ENCODE measurements around the gene AFF3.
"Not testable (repeated sequence)": the region's sequence is repeated elsewhere in the genome, so short reads cannot be mapped to it uniquely, and the experiment has no call there.

The AFF3 gene

GRCh38 chr2:99679518-99679917 lies 462.9 kb downstream of the AFF3 start:
- DNase-seq (ENCODE audit: low spot score) = no peak
- Mint-ChIP-seq H3K27me3 (ENCODE audit: low read depth) (no peaks in the 10 kb centered on the region), H3K9me3 (no peaks in the 10 kb centered on the region), H3K27ac (no peak overlapping the region), H3K4me1 (ENCODE audit: low read depth) (no peaks in the 10 kb centered on the region), H3K4me3 (no peak overlapping the region), H3K36me3 (ENCODE audit: low read depth) (no peaks in the 10 kb centered on the region)

GRCh38 chr2:99678625-99679024 lies 463.8 kb downstream of the AFF3 start:
- H3K27ac Mint-ChIP-seq = no peak overlapping the region
- DNase-seq (ENCODE audit: low spot score) = no peak
- no peak overlapping the region for H3K4me3 Mint-ChIP-seq
- H3K4me1 Mint-ChIP-seq (ENCODE audit: low read depth) = no peaks in the 10 kb centered on the region
- H3K36me3 Mint-ChIP-seq (ENCODE audit: low read depth) = no peaks in the 10 kb centered on the region
- no peaks in the 10 kb centered on the region for H3K9me3 Mint-ChIP-seq
- H3K27me3 Mint-ChIP-seq (ENCODE audit: low read depth) = no peaks in the 10 kb centered on the region

DNA sequence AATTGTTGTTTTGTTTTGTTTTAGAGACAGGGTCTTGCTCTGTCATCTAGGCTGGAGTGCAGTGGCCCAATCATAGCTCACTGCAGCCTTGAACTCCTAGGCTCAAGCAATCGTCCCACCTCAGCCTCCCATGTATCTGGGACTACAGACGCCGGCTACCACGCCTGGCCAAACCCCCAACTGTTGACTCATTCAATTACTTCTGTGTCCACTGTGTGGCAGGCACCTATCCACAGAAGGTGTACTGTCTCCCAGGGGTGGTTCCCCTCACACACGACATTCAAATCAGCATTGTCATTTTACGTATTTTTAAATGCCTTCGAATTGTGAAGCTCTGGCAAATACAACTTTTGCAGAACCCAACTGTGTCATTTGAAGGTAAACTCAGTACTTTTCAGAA lies 464.6 kb downstream of the AFF3 start:
- no peak overlapping the region for H3K27ac Mint-ChIP-seq
- no peaks in the 10 kb centered on the region for H3K9me3 Mint-ChIP-seq
- DNase-seq (ENCODE audit: low spot score) = no peak
- no peaks in the 10 kb centered on the region for H3K36me3 Mint-ChIP-seq (ENCODE audit: low read depth)
- no peaks in the 10 kb centered on the region for H3K4me1 Mint-ChIP-seq (ENCODE audit: low read depth)
- H3K27me3 Mint-ChIP-seq (ENCODE audit: low read depth) = no peaks in the 10 kb centered on the region
- H3K4me3 Mint-ChIP-seq = no peak overlapping the region

DNA sequence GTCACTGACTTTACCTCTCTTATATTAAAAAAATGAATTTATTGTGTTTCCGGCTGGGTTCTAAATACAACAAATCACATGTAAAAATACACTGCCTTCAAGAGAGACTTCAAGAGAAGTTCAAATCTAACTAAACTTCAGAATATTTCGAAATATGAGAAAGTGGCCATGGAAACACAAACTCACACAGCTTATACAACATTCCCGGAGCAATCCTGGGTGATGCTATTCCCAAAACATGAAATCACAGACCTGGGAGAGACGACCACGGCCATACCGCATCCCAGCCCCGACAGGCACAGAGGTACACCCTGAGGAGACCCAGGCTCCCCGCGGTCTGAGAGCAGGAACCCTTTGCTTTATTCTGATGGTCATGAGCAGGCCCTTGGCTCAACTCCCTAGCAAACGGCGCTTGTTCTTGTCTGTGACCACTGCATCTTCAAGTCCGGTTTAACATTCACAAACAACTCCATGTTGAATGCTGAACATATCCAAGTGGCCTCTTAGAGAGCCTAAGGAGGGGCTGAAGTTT lies 467.2 kb downstream of the AFF3 start:
- no peaks in the 10 kb centered on the region for H3K27me3 Mint-ChIP-seq (ENCODE audit: low read depth)
- no peak overlapping the region for H3K4me3 Mint-ChIP-seq
- no peak for DNase-seq (ENCODE audit: low spot score)
- no peak overlapping the region for H3K27ac Mint-ChIP-seq
- no peaks in the 10 kb centered on the region for H3K36me3 Mint-ChIP-seq (ENCODE audit: low read depth)
- no peaks in the 10 kb centered on the region for H3K9me3 Mint-ChIP-seq
- H3K4me1 Mint-ChIP-seq (ENCODE audit: low read depth) = no peaks in the 10 kb centered on the region

DNA sequence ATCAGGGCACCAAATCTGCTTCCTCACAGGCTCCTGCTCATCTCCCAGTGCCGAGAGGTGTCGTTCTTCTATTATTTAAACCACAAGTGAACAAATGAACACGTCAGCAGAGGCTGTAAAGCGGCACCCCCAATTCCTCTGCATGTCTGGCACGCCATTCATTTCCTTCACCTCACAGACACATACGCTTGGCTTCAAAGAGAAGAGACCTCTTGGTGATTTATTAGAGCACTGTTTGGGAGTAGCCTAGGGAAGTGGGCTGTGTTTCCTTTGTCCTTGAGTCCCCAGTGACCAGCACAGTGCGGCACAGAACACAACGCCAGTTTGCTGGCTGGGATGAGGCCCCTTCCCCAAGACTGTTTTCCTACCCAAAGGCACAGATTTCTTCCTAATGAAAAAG lies 468.3 kb downstream of the AFF3 start:
- H3K4me3 Mint-ChIP-seq = no peak overlapping the region
- H3K9me3 Mint-ChIP-seq = no peaks in the 10 kb centered on the region
- H3K4me1 Mint-ChIP-seq (ENCODE audit: low read depth) = no peaks in the 10 kb centered on the region
- H3K27me3 Mint-ChIP-seq (ENCODE audit: low read depth) = no peaks in the 10 kb centered on the region
- no peaks in the 10 kb centered on the region for H3K36me3 Mint-ChIP-seq (ENCODE audit: low read depth)
- DNase-seq (ENCODE audit: low spot score) = no peak
- H3K27ac Mint-ChIP-seq = no peak overlapping the region

GRCh38 chr2:99672766-99673350 lies 469.5 kb downstream of the AFF3 start:
- no peaks in the 10 kb centered on the region for H3K27me3 Mint-ChIP-seq (ENCODE audit: low read depth)
- H3K27ac Mint-ChIP-seq = no peak overlapping the region
- no peaks in the 10 kb centered on the region for H3K36me3 Mint-ChIP-seq (ENCODE audit: low read depth)
- no peaks in the 10 kb centered on the region for H3K4me1 Mint-ChIP-seq (ENCODE audit: low read depth)
- no peaks in the 10 kb centered on the region for H3K9me3 Mint-ChIP-seq
- no peak overlapping the region for H3K4me3 Mint-ChIP-seq
- DNase-seq (ENCODE audit: low spot score) = no peak

DNA sequence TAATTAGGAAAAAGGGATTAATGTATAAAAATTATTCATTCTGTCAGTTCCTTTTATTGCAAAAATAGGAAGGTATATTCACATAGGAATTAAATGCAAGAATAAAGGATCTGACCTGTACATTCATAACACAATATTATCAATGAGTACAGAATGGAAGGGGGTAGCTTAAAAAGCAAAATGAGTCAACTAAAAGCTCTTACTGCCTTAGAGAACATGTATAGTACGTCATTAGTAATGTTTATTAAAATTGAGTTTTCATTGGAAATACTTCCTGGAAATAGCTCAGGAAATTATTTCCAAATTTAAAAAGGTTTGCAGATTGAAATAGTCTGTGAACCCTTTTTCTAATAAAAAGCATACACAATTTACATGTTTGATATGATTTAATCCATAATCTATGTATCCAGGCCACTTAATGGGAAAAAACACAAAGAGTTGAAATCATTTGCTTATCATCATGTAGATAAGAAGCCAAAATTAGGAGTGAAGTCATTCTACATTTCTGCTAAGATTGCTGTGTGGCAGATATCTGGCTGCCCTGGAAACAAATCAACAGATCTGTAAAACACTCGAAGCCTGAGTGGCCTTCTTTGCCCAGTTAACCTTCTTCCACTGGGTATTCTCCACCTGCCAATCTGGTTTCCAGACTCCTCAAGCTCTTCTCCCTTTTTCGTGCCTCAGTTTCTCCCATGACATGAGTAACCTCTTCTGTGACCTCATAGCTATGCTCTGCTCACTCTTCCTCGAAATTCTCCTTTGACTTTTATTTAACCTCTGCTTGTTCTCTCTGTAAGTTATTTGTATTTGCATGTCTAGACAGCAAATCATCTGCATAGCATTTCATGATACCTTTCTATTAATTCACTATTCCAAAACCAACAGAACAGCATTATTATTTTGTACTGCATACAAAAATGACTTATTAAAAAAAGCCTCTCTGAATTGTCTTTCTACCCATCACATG lies 471.3 kb downstream of the AFF3 start:
- no peak overlapping the region for H3K4me3 Mint-ChIP-seq
- DNase-seq (ENCODE audit: low spot score) = no peak
- H3K4me1 Mint-ChIP-seq (ENCODE audit: low read depth) = no peaks in the 10 kb centered on the region
- H3K27me3 Mint-ChIP-seq (ENCODE audit: low read depth) = no peaks in the 10 kb centered on the region
- H3K36me3 Mint-ChIP-seq (ENCODE audit: low read depth) = no peaks in the 10 kb centered on the region
- no peak overlapping the region for H3K27ac Mint-ChIP-seq
- H3K9me3 Mint-ChIP-seq = no peaks in the 10 kb centered on the region

- no peak overlapping the region for H3K4me3 Mint-ChIP-seq
- H3K27ac Mint-ChIP-seq = no peak overlapping the region
- H3K36me3 Mint-ChIP-seq (ENCODE audit: low read depth) = no peaks in the 10 kb centered on the region
- H3K27me3 Mint-ChIP-seq (ENCODE audit: low read depth) = no peaks in the 10 kb centered on the region
- no peak for DNase-seq (ENCODE audit: low spot score)
- no peaks in the 10 kb centered on the region for H3K9me3 Mint-ChIP-seq
- no peaks in the 10 kb centered on the region for H3K4me1 Mint-ChIP-seq (ENCODE audit: low read depth)
Observed at GRCh38 chr2:99666256-99666655, 476.1 kb downstream of the AFF3 start.

DNA sequence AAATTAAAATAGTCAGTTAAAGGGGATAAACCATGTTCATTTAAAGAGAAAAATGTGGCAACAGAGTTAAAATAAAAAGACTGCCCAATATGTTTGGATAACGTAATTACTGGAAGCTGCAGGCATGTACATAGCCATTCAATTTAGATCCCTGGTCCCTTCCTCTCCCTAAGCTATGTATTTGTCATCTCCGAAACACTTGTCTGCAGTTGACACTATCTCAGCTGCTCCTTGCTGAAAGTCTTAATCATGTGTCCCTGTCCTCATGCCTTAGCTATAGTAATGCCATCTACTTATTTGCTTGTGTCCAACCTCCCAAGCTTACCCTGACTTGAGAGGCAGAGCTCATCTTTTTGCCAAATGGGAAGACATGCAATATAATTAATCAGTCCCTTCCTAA lies 478.7 kb downstream of the AFF3 start:
- no peaks in the 10 kb centered on the region for H3K36me3 Mint-ChIP-seq (ENCODE audit: low read depth)
- no peaks in the 10 kb centered on the region for H3K9me3 Mint-ChIP-seq
- H3K4me3 Mint-ChIP-seq = no peak overlapping the region
- no peaks in the 10 kb centered on the region for H3K27me3 Mint-ChIP-seq (ENCODE audit: low read depth)
- H3K4me1 Mint-ChIP-seq (ENCODE audit: low read depth) = no peaks in the 10 kb centered on the region
- no peak for DNase-seq (ENCODE audit: low spot score)
- H3K27ac Mint-ChIP-seq = no peak overlapping the region

DNA sequence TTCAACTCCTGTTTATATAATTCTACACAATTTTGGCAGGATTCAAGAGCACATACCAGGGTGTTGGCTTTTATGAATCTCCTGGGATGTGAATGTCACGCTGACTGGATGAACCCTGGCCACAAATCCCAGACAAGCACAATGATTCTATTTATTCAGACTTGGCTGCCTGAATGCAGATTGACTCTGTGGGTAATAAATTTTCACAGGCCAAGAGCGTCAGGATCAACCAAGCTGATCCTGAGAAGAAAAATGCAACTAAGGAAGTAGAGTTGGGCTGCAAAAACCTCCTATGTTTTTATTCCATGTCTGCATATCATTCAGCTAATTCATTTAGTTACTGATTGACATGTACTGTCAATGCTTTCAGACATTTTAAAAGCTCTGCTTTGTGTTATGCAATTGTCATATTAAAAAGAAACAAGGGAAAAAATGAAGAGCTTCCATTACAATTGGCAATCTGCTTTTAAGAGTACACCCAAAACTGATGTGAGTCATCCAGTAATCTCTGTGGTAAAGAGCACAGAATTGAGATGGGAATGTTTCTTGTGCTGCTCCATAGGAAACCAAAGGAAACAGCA lies 479.5 kb downstream of the AFF3 start:
- Mint-ChIP-seq H3K4me1 (ENCODE audit: low read depth) (no peaks in the 10 kb centered on the region), H3K36me3 (ENCODE audit: low read depth) (no peaks in the 10 kb centered on the region), H3K27me3 (ENCODE audit: low read depth) (no peaks in the 10 kb centered on the region), H3K27ac (no peak overlapping the region), H3K9me3 (no peaks in the 10 kb centered on the region), H3K4me3 (no peak overlapping the region)
- no peak for DNase-seq (ENCODE audit: low spot score)

DNA sequence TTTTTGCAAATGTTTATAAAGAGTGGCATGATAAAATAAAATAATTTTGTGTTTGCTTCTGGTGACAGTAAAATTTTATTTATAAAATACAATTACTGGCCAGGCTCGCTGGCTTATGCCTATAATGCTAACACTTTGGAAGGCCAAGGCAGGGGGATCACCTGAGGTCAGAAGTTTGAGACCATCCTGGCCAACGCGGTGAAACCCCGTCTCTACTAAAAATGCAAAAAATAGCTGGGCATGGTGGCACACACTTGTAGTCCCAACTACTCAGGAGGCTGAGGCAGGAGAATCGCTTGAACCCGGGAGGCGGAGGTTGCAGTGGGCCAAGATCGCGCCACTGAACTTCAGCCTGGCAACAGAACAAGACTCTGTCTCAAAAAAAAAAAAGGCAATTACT lies 480.6 kb downstream of the AFF3 start:
- not testable (repeated sequence) for H3K36me3 Mint-ChIP-seq (ENCODE audit: low read depth); H3K27me3 Mint-ChIP-seq (ENCODE audit: low read depth); H3K4me1 Mint-ChIP-seq (ENCODE audit: low read depth); H3K9me3 Mint-ChIP-seq; H3K27ac Mint-ChIP-seq; DNase-seq (ENCODE audit: low spot score); H3K4me3 Mint-ChIP-seq

GRCh38 chr2:99660616-99661406 lies 481.6 kb downstream of the AFF3 start:
- H3K27ac Mint-ChIP-seq = no peak overlapping the region
- no peaks in the 10 kb centered on the region for H3K9me3 Mint-ChIP-seq
- H3K36me3 Mint-ChIP-seq (ENCODE audit: low read depth) = no peaks in the 10 kb centered on the region

GRCh38 chr2:99659874-99660273 lies 482.5 kb downstream of the AFF3 start:
- Mint-ChIP-seq H3K9me3 (no peaks in the 10 kb centered on the region), H3K4me3 (no peak overlapping the region), H3K27me3 (ENCODE audit: low read depth) (no peaks in the 10 kb centered on the region), H3K27ac (no peak overlapping the region), H3K4me1 (ENCODE audit: low read depth) (no peaks in the 10 kb centered on the region), H3K36me3 (ENCODE audit: low read depth) (no peaks in the 10 kb centered on the region)
- DNase-seq (ENCODE audit: low spot score) = no peak

More at GRCh38 chr2:99660616-99661406, 481.6 kb downstream of the AFF3 start:
- Mint-ChIP-seq H3K4me1 (ENCODE audit: low read depth) (no peaks in the 10 kb centered on the region), H3K4me3 (no peak overlapping the region), H3K27me3 (ENCODE audit: low read depth) (no peaks in the 10 kb centered on the region)
- no peak for DNase-seq (ENCODE audit: low spot score)
